HCT116 (cell line): ENCODE data around the gene GNAO1.

Experiments used
- CEBPB ChIP-seq: IDR thresholded peaks from 2 replicates; pipeline ENCODE4 v1.6.1; 2012; ENCODE audit warnings: low read depth
- CTCF ChIP-seq, 3 experiments: fragments of 200-600 bp in 1 of 3; sonication (generic) in 1 of 3; IDR thresholded peaks in 2 of 3; conservative IDR thresholded peaks in 1 of 3; 2 replicates each; pipeline ENCODE4 v1.5.1; 2012 to 2017; ENCODE audit warnings: low read depth in 2 of 3, low read length in 2 of 3, antibody characterized with exemption in 1 of 3, borderline replicate concordance in 1 of 3, control low read depth in 1 of 3, mild to moderate bottlenecking in 1 of 3, mixed read lengths in 1 of 3, mixed run types in 1 of 3, moderate library complexity in 1 of 3; ENCODE audit not compliant: insufficient read depth in 1 of 3
- EGR1 ChIP-seq: IDR thresholded peaks from 2 replicates; pipeline ENCODE4 v1.6.1; 2012; ENCODE audit warnings: low read depth
- ELF1 ChIP-seq: IDR thresholded peaks from 2 replicates; pipeline ENCODE4 v1.6.1; 2012; ENCODE audit warnings: low read depth, borderline replicate concordance
- EZH2 ChIP-seq: fragments of 200-600 bp; sonication (generic); IDR thresholded peaks from 2 replicates; pipeline ENCODE4 v1.6.1; 2017; ENCODE audit warnings: antibody characterized with exemption, mixed run types
- EZH2phosphoT487 ChIP-seq: fragments of 200-600 bp; IDR thresholded peaks from 2 replicates; pipeline ENCODE4 v1.6.1; 2018; ENCODE audit warnings: antibody characterized with exemption, borderline replicate concordance
- FOSL1 ChIP-seq: IDR thresholded peaks from 2 replicates; pipeline ENCODE4 v1.6.1; 2012; ENCODE audit warnings: low read depth
- POLR2A ChIP-seq: IDR thresholded peaks from 2 replicates; pipeline ENCODE4 v1.7.0; 2011; ENCODE audit warnings: borderline replicate concordance; ENCODE audit not compliant: insufficient read depth, insufficient read length; ENCODE audit errors: extremely low read depth
- POLR2AphosphoS5 ChIP-seq: IDR thresholded peaks from 2 replicates; pipeline ENCODE4 v1.6.1; 2011; ENCODE audit warnings: mild to moderate bottlenecking, low read depth, low read length, moderate library complexity
- RAD21 ChIP-seq: IDR thresholded peaks from 2 replicates; pipeline ENCODE4 v1.6.1; 2012; ENCODE audit warnings: low read depth, mild to moderate bottlenecking
- ZFX ChIP-seq: fragments of 450-650 bp; IDR thresholded peaks from 2 replicates; pipeline ENCODE4 v1.6.1; 2017
- ZNF274 ChIP-seq: fragments of 200-500 bp; sonication (Bioruptor generic); IDR thresholded peaks from 2 replicates; pipeline ENCODE4 v1.6.1; 2014; ENCODE audit warnings: mild to moderate bottlenecking, low read depth, low read length, inconsistent platforms

DNA sequence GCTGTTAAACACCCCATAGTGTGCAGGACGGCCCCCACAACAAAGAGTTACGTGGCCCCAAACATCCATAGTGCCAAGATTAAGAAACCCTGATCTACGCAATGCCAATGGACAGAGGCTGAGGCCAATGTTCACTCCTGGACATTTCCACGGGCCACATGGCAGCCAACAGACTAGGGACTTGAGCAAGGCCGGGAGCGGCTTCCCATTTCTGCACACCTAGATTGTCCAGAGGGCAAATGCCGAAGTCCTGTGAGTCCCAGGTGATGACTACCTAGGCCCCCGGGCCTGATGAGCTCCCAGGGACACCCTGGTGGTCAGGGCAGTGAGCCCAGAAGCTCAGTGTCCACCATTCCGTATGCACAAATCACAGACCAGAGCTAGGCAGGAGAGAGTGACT is 138.6 kb downstream of the GNAO1 start:
- no peak for TF ChIP-seq FOSL1
- TF ChIP-seq ZNF274, result no peak
- TF ChIP-seq CTCF (IDR thresholded peaks at IDR 0.05 in 2 of 3, conservative IDR thresholded peaks at IDR 0.05 in 1 of 3; ENCODE audit: borderline replicate concordance in 1 of 3, insufficient read depth in 1 of 3, low read depth in 2 of 3, low read length in 2 of 3), result no peak
- TF ChIP-seq POLR2A, result no peak
- TF ChIP-seq EZH2phosphoT487, result no peak
- no peak for TF ChIP-seq EGR1
- TF ChIP-seq CEBPB, result no peak
- no peak for TF ChIP-seq ZFX
- no peak for TF ChIP-seq EZH2
- TF ChIP-seq POLR2AphosphoS5, result no peak
- TF ChIP-seq RAD21, result no peak
- TF ChIP-seq ELF1, result no peak
